Panc1 (cell line): ENCODE data around the gene PECR. TPM values are rescaled to one million over a fixed set of nuclear protein-coding genes. Genes with fewer than 3 reads are reported as not detected.

Experiments used
- ATAC-seq: fragments of 200-7000 bp; cut with Tn5 transposase; 2 replicates; pipeline ENCODE4 v1.9.1; 2020; ENCODE audit warnings: mild to moderate bottlenecking, moderate library complexity
- BruUV-seq: library from RNA; stranded (reverse); fragments of 400-500 nt; replicated peaks from 2 replicates; lab custom pipeline; 2021; lab: Mats Ljungman, UMichigan
- CTCF ChIA-PET: fragments of 300-600 bp; sonication (Branson Sonifier 250); formaldehyde crosslinking; loops from one replicate; lab custom pipeline; 2022; ENCODE audit warnings: antibody characterized with exemption; lab: Charles Lee
- POLR2A ChIA-PET: fragments of 300-600 bp; sonication (Branson Sonifier 250); formaldehyde crosslinking; loops from one replicate; lab custom pipeline; 2022; ENCODE audit warnings: antibody characterized with exemption; lab: Charles Lee
- DNase-seq: peaks from one replicate; pipeline ENCODE4 v3.0.0-alpha.2; 2010; ENCODE audit warnings: low read depth, low spot score
- H3K27ac ChIP-seq: 2 replicates; pipeline ENCODE4 v1.5.1; 2011; ENCODE audit warnings: mild to moderate bottlenecking, low read length, inconsistent platforms
- H3K27me3 ChIP-seq: fragments of 200-500 bp; sonication (Bioruptor generic); 2 replicates; pipeline ENCODE4 v1.6.0; 2014; ENCODE audit warnings: low read length, inconsistent platforms; ENCODE audit not compliant: control insufficient read depth, insufficient read depth
- H3K36me3 ChIP-seq: fragments of 200-500 bp; sonication (Bioruptor generic); 2 replicates; pipeline ENCODE4 v1.5.1; 2014; ENCODE audit warnings: inconsistent platforms, mild to moderate bottlenecking, low read length, moderate library complexity; ENCODE audit not compliant: control insufficient read depth, insufficient read depth
- H3K4me1 ChIP-seq: 2 replicates; pipeline ENCODE4 v1.5.1; 2011; ENCODE audit warnings: inconsistent platforms, mild to moderate bottlenecking, low read length, moderate library complexity; ENCODE audit not compliant: control insufficient read depth, insufficient read depth
- H3K4me3 ChIP-seq, 2 experiments: 2 replicates each; pipeline ENCODE4 v1.5.1; 2011 to 2012; ENCODE audit warnings: low read depth in 2 of 2, low read length in 2 of 2, mild to moderate bottlenecking in 2 of 2, inconsistent platforms in 1 of 2, moderate library complexity in 1 of 2
- H3K9me3 ChIP-seq: fragments of 200-500 bp; sonication (Bioruptor generic); 2 replicates; pipeline ENCODE4 v1.5.1; 2014; ENCODE audit warnings: low read depth, mild to moderate bottlenecking, inconsistent platforms, low read length, moderate library complexity; ENCODE audit not compliant: control insufficient read depth, insufficient read depth
- CTCF ChIP-seq: fragments of 450-650 bp; IDR thresholded peaks from 2 replicates; pipeline ENCODE4 v1.5.1; 2017; ENCODE audit warnings: mild to moderate bottlenecking
- POLR2AphosphoS5 ChIP-seq: IDR thresholded peaks from 2 replicates; pipeline ENCODE4 v1.6.1; 2012; ENCODE audit warnings: mild to moderate bottlenecking, low read depth, low read length, moderate library complexity
- REST ChIP-seq, 2 experiments: IDR thresholded peaks; 2 replicates each; pipeline ENCODE4 v1.6.1; 2011 to 2012; ENCODE audit warnings: low read depth in 2 of 2, control low read depth in 1 of 2, low read length in 1 of 2, mild to moderate bottlenecking in 1 of 2, moderate library complexity in 1 of 2; ENCODE audit not compliant: insufficient read depth in 1 of 2
- SIN3A ChIP-seq: IDR thresholded peaks from 2 replicates; pipeline ENCODE4 v1.6.1; 2012; ENCODE audit warnings: low read depth, mild to moderate bottlenecking, low read length, moderate library complexity, borderline replicate concordance; ENCODE audit not compliant: insufficient read depth
- TCF7L2 ChIP-seq: IDR thresholded peaks from 2 replicates; pipeline ENCODE4 v1.6.1; 2011; ENCODE audit warnings: mild to moderate bottlenecking, low read depth, low read length, inconsistent platforms
- in situ Hi-C: cut with HindIII; loops from 2 replicates; pipeline ENCODE4 v1.10.0; 2016; ENCODE audit warnings: low sequenced_read_pairs, low pct_unique_long_range_greater_than_20kb
- intact Hi-C: fragments of 100-400 bp; cut with micrococcal nuclease; formaldehyde crosslinking; loops from one replicate; pipeline ENCODE4 v1.10.0; 2022; ENCODE audit not compliant: unreplicated experiment
- total RNA-seq: library from RNA; stranded (reverse); gene quantifications from one replicate; pipeline ENCODE4 v1.2.1, GENCODE V29; 2021; ENCODE audit not compliant: unreplicated experiment

PECR gene
- total RNA-seq, 1 experiment from 2014 or later: 16.5 TPM

GRCh38 chr2:216064014-216064630 lies 17.5 kb downstream of the PECR start:
- TF ChIP-seq POLR2AphosphoS5: no peak
- no peak for TF ChIP-seq REST (IDR thresholded peaks at IDR 0.05; ENCODE audit: insufficient read depth in 1 of 2, low read depth in 2 of 2, low read length in 1 of 2)
- TF ChIP-seq TCF7L2: no peak
- peak; percentile 39 for TF ChIP-seq CTCF
- H3K27me3 ChIP-seq: no peaks in the 10 kb centered on the region
- H3K4me1 ChIP-seq: no peaks in the 10 kb centered on the region
- no peaks in the 10 kb centered on the region for H3K9me3 ChIP-seq
- in situ Hi-C loops: no loop called here
- H3K36me3 ChIP-seq: no peaks in the 10 kb centered on the region; the same call in 1 of the 2 replicates
- ATAC-seq: peak; percentile 60; the same call in 1 of the 2 replicates
- no peak overlapping the region for H3K4me3 ChIP-seq
- H3K27ac ChIP-seq: no peak overlapping the region
- ChIA-PET POLR2A (no interaction called here), CTCF (no interaction called here)
- no peak for DNase-seq
- intact Hi-C loops: no loop called here
- BruUV-seq: TSS peak; percentile 28

GRCh38 chr2:216059233-216059834 lies 22.3 kb downstream of the PECR start:
- ATAC-seq (no peak), DNase-seq (no peak)
- ChIA-PET CTCF (no interaction called here), POLR2A (no interaction called here)
- in situ Hi-C loops: no loop called here
- H3K27ac ChIP-seq: no peak overlapping the region
- H3K4me3 ChIP-seq: no peak overlapping the region
- no peaks in the 10 kb centered on the region; the same call in none of the 2 replicates for H3K36me3 ChIP-seq
- no peak for TF ChIP-seq REST (IDR thresholded peaks at IDR 0.05; ENCODE audit: insufficient read depth in 1 of 2, low read depth in 2 of 2, low read length in 1 of 2)
- TF ChIP-seq POLR2AphosphoS5: no peak
- no peak; the same call in 1 of the 2 replicates for TF ChIP-seq CTCF
- no peak for TF ChIP-seq TCF7L2
- no peak for TF ChIP-seq SIN3A
- intact Hi-C loops: no loop called here
- no peaks in the 10 kb centered on the region for H3K4me1 ChIP-seq
- no peaks in the 10 kb centered on the region for H3K27me3 ChIP-seq
- no TSS peak for BruUV-seq
- H3K9me3 ChIP-seq: no peaks in the 10 kb centered on the region
